ENCODE measurements around the gene C2CD4B. TPM values are rescaled to one million over a fixed set of nuclear protein-coding genes. Genes with fewer than 3 reads are reported as not detected.
A peak's percentile ranks its signal among the peaks of the same experiment; 100 is the strongest.

C2CD4B gene
- total RNA-seq, 1 experiment from 2014 or later: 0.26 TPM

DNA sequence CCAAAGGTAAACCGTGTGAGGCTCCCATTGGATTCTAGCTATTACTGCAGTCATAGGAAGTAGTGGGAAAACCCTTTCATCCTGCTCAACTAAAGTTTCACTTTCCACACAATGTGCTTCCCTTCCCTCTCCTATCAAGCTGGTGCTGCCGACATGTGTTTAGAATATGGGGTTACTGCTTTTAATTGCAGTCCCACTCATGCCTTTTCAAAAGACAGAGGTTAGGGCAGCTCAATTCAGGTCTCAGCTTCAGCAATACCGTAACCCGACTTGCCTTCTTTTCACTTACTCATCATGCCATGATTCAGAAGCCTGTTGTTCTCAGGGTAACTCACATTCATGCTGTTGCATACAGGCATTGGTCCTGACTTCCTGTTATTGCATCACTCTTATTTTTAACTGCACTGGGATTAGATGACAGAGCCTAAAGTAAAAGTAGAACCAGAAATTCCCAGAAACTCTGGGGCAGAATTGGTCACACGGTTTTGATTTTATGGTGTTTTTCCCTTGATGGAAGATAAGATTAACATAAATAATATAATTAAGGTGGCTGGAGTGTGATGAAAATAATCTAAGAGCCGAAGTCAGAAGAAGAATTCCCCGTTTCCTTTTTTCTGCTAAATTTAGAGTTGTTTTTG lies 45.7 kb downstream of the C2CD4B start:
- TF ChIP-seq POLR2AphosphoS5 (IDR thresholded peaks at IDR 0.05; ENCODE audit: low read depth, low read length) (no peak), TCF7L2 (IDR thresholded peaks at IDR 0.05; ENCODE audit: low read depth, low read length) (no peak; the same call in 1 of the 2 replicates), SIN3A (IDR thresholded peaks at IDR 0.05; ENCODE audit: borderline replicate concordance, insufficient read depth, low read depth, low read length) (no peak), REST (IDR thresholded peaks at IDR 0.05; ENCODE audit: insufficient read depth in 1 of 2, low read depth in 2 of 2, low read length in 1 of 2) (no peak)
- Histone ChIP-seq H3K9me3 (ENCODE audit: control insufficient read depth, insufficient read depth, low read depth, low read length) (no peaks in the 10 kb centered on the region), H3K27me3 (ENCODE audit: control insufficient read depth, insufficient read depth, low read length) (no peaks in the 10 kb centered on the region), H3K4me3 (ENCODE audit: low read depth in 2 of 2, low read length in 2 of 2) (peak overlapping the region in 1 of 2 experiments; percentile 17; a peak in 2 of 4 replicates), H3K4me1 (ENCODE audit: control insufficient read depth, insufficient read depth, low read length) (0 out of 2 replicates have a peak, but pooled peaks cover 4% of the 10 kb centered on the region), H3K36me3 (ENCODE audit: control insufficient read depth, insufficient read depth, low read length) (no peaks in the 10 kb centered on the region), H3K27ac (ENCODE audit: low read length) (no peak overlapping the region; the same call in 1 of the 2 replicates)
- CTCF ChIA-PET: no interaction called here
- intact Hi-C loops (cut with micrococcal nuclease; ENCODE audit: unreplicated experiment): no loop called here
- no TSS peak for BruUV-seq (replicated peaks)
- in situ Hi-C loops (cut with HindIII; ENCODE audit: low pct_unique_long_range_greater_than_20kb, low sequenced_read_pairs): no loop called here
- ATAC-seq: peak; percentile 88
- peak; percentile 86 for DNase-seq (ENCODE audit: low read depth, low spot score)
- POLR2A ChIA-PET: no interaction called here

DNA sequence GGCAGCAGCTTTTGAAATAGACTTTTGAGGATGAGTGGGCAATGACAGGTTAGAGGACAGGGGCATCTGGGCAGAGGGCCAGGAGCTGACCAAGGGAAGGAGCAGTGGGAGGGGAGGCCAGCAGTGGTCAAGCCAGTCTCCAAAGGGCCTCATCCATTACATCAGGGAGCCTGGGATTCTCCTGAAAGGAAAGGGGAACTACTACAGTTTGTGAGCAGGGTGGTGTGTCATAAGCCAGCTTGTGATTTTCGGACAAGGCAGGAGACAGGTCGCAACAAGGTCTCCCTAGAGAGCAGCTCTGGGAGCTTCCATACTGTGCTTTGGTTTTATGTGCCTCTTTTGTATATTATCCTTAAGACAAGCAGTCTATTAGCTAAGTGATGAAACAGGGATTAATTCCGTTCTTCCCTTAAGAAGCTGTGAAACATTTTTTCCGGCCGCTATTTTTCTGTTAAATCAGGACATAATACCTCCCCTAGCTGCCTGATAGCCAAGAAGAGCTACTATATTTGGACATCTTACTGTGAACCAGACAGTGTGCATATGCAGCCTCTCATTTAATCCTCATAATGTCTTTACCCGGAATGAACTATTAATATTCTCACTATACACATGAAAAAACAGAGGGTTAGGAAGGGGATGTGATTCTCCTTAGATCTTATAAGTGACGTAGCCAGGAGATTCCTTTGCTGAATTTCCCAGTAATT lies 46.4 kb downstream of the C2CD4B start:
- Histone ChIP-seq H3K27ac (ENCODE audit: low read length) (no peak overlapping the region), H3K4me3 (ENCODE audit: low read depth in 2 of 2, low read length in 2 of 2) (peak overlapping the region in 1 of 2 experiments; percentile 17; a peak in 1 of 4 replicates), H3K4me1 (ENCODE audit: control insufficient read depth, insufficient read depth, low read length) (0 out of 2 replicates have a peak, but pooled peaks cover 4% of the 10 kb centered on the region), H3K36me3 (ENCODE audit: control insufficient read depth, insufficient read depth, low read length) (no peaks in the 10 kb centered on the region), H3K27me3 (ENCODE audit: control insufficient read depth, insufficient read depth, low read length) (no peaks in the 10 kb centered on the region), H3K9me3 (ENCODE audit: control insufficient read depth, insufficient read depth, low read depth, low read length) (no peaks in the 10 kb centered on the region)
- BruUV-seq (replicated peaks): no TSS peak
- in situ Hi-C loops (cut with HindIII; ENCODE audit: low pct_unique_long_range_greater_than_20kb, low sequenced_read_pairs) (no loop called here), intact Hi-C loops (cut with micrococcal nuclease; ENCODE audit: unreplicated experiment) (no loop called here)
- DNase-seq (ENCODE audit: low read depth, low spot score): no peak
- ChIA-PET POLR2A (no interaction called here), CTCF (no interaction called here)
- TF ChIP-seq REST (IDR thresholded peaks at IDR 0.05; ENCODE audit: insufficient read depth in 1 of 2, low read depth in 2 of 2, low read length in 1 of 2) (no peak), TCF7L2 (IDR thresholded peaks at IDR 0.05; ENCODE audit: low read depth, low read length) (0 out of 2 replicates have a peak, but pooled peaks have one; percentile 41)
- peak; percentile 34; the same call in 1 of the 2 replicates for ATAC-seq
